Trophoblast cell (in vitro differentiated cells and primary cell): ENCODE results near the gene CKS2.
"Not testable (repeated sequence)": the region's sequence is repeated elsewhere in the genome, so short reads cannot be mapped to it uniquely, and the experiment has no call there.

Source experiments
- DNase-seq, 2 donors: peaks; one replicate each; pipeline ENCODE4 v3.0.0-alpha.2; 2016
- H2AFZ ChIP-seq: 2 replicates; pipeline ENCODE4 v1.6.1; 2013; ENCODE audit warnings: low read length, moderate library complexity, mild to moderate bottlenecking; ENCODE audit not compliant: insufficient read depth, poor library complexity
- H2AK5ac ChIP-seq: 2 replicates; pipeline ENCODE4 v1.6.1; 2013; ENCODE audit warnings: mild to moderate bottlenecking, low read length
- H2BK120ac ChIP-seq: 2 replicates; pipeline ENCODE4 v1.6.1; 2013; ENCODE audit warnings: low read length, mild to moderate bottlenecking, moderate library complexity; ENCODE audit not compliant: insufficient read depth, poor library complexity
- H2BK12ac ChIP-seq: 2 replicates; pipeline ENCODE4 v1.6.1; 2013; ENCODE audit warnings: mild to moderate bottlenecking, low read length, moderate library complexity
- H2BK5ac ChIP-seq: 2 replicates; pipeline ENCODE4 v1.6.1; 2013; ENCODE audit warnings: low read length, low read depth, moderate library complexity, mild to moderate bottlenecking; ENCODE audit not compliant: poor library complexity
- H3K14ac ChIP-seq: 2 replicates; pipeline ENCODE4 v1.6.1; 2013; ENCODE audit warnings: mild to moderate bottlenecking, low read length
- H3K18ac ChIP-seq: 2 replicates; pipeline ENCODE4 v1.6.1; 2013; ENCODE audit warnings: mild to moderate bottlenecking, low read length
- H3K23ac ChIP-seq: 2 replicates; pipeline ENCODE4 v1.6.1; 2013; ENCODE audit warnings: low read length
- H3K27ac ChIP-seq: 2 replicates; pipeline ENCODE4 v1.5.1; 2013; ENCODE audit warnings: low read depth, mild to moderate bottlenecking, inconsistent platforms, low read length, moderate library complexity
- H3K27me3 ChIP-seq: 2 replicates; pipeline ENCODE4 v1.6.1; 2013; ENCODE audit warnings: inconsistent platforms, mild to moderate bottlenecking, low read length, moderate library complexity; ENCODE audit not compliant: insufficient read depth
- H3K36me3 ChIP-seq, 2 experiments: 1 replicate in 1 of 2; 2 replicates in 1 of 2; pipeline ENCODE4 v1.6.1; 2013; ENCODE audit warnings: low read length in 2 of 2, mild to moderate bottlenecking in 2 of 2, moderate library complexity in 1 of 2; ENCODE audit not compliant: insufficient read depth in 2 of 2, control insufficient read depth in 1 of 2
- H3K4ac ChIP-seq: 2 replicates; pipeline ENCODE4 v1.6.1; 2013; ENCODE audit warnings: low read depth, mild to moderate bottlenecking, low read length, moderate library complexity
- H3K4me1 ChIP-seq, 2 experiments: 1 replicate in 1 of 2; 2 replicates in 1 of 2; pipeline ENCODE4 v1.6.1; 2013; ENCODE audit warnings: low read length in 2 of 2, mild to moderate bottlenecking in 2 of 2, moderate library complexity in 1 of 2; ENCODE audit not compliant: insufficient read depth in 2 of 2, control insufficient read depth in 1 of 2
- H3K4me2 ChIP-seq: 2 replicates; pipeline ENCODE4 v1.6.1; 2013; ENCODE audit warnings: inconsistent platforms, mild to moderate bottlenecking, low read length, moderate library complexity
- H3K4me3 ChIP-seq: 2 replicates; pipeline ENCODE4 v1.5.1; 2013; ENCODE audit warnings: mild to moderate bottlenecking, low read depth, low read length, inconsistent platforms
- H3K79me1 ChIP-seq: one replicate; pipeline ENCODE4 v1.6.1; 2013; ENCODE audit warnings: low read length
- H3K79me2 ChIP-seq: 2 replicates; pipeline ENCODE4 v1.6.1; 2013; ENCODE audit warnings: low read length, mild to moderate bottlenecking; ENCODE audit not compliant: control insufficient read depth, insufficient read depth, poor library complexity
- H3K9ac ChIP-seq: 2 replicates; pipeline ENCODE4 v1.6.1; 2013; ENCODE audit warnings: mild to moderate bottlenecking, low read length
- H3K9me3 ChIP-seq: 2 replicates; pipeline ENCODE4 v1.6.1; 2013; ENCODE audit warnings: low read depth, mild to moderate bottlenecking, control low read depth, inconsistent platforms, low read length; ENCODE audit not compliant: insufficient read depth
- H4K12ac ChIP-seq: 2 replicates; pipeline ENCODE4 v1.6.1; 2013; ENCODE audit warnings: low read depth, mild to moderate bottlenecking, low read length, moderate library complexity
- H4K8ac ChIP-seq: 2 replicates; pipeline ENCODE4 v1.6.1; 2013; ENCODE audit warnings: low read depth, mild to moderate bottlenecking, low read length, moderate library complexity
- H4K91ac ChIP-seq: one replicate; pipeline ENCODE4 v1.6.1; 2013; ENCODE audit warnings: low read depth, mild to moderate bottlenecking, low read length, moderate library complexity
- WGBS: extraction: QIAGEN DNeasy Blood & Tissue Kit; methylation state at CpG from one replicate; pipeline ENCODE4 v1.1.7; 2013; ENCODE audit warnings: missing lambda C conversion rate; ENCODE audit not compliant: insufficient read length, insufficient coverage; ENCODE audit errors: extremely low coverage; 5-methylcytosine and 5-hydroxymethylcytosine counted together

The CKS2 gene

GRCh38 chr9:89342948-89343347 is 32.0 kb downstream of the CKS2 start:
- no peak for DNase-seq
- no peak overlapping the region for H4K8ac ChIP-seq
- WGBS = no CpG with 5 or more reads among the region's 1 CpG
- H3K4me1 ChIP-seq = no peaks in the 10 kb centered on the region
- H3K79me1 ChIP-seq = no peaks in the 10 kb centered on the region
- no peak overlapping the region for H4K91ac ChIP-seq
- no peak overlapping the region for H3K4ac ChIP-seq
- H3K79me2 ChIP-seq = no peaks in the 10 kb centered on the region
- no peak overlapping the region for H2BK12ac ChIP-seq
- no peak overlapping the region for H2BK5ac ChIP-seq
- no peak overlapping the region for H3K23ac ChIP-seq
- no peak overlapping the region for H3K14ac ChIP-seq
- H3K18ac ChIP-seq = no peak overlapping the region
- H3K27me3 ChIP-seq = no peaks in the 10 kb centered on the region
- no peak overlapping the region for H3K27ac ChIP-seq
- peaks cover 19 to 38% of the 10 kb centered on the region in 2 experiments for H3K36me3 ChIP-seq
- no peak overlapping the region for H4K12ac ChIP-seq
- H2BK120ac ChIP-seq = no peak overlapping the region
- H3K9me3 ChIP-seq = no peaks in the 10 kb centered on the region
- no peak overlapping the region for H3K9ac ChIP-seq
- H2AK5ac ChIP-seq = no peak overlapping the region
- H2AFZ ChIP-seq = no peak overlapping the region
- H3K4me3 ChIP-seq = no peak overlapping the region
- no peak overlapping the region for H3K4me2 ChIP-seq

- not testable (repeated sequence) for H3K4me3 ChIP-seq, H3K23ac ChIP-seq, H3K18ac ChIP-seq, H2BK12ac ChIP-seq, H3K27ac ChIP-seq, H3K9ac ChIP-seq, H3K4me2 ChIP-seq, H3K79me2 ChIP-seq, H3K9me3 ChIP-seq, H3K79me1 ChIP-seq, H3K14ac ChIP-seq, H4K91ac ChIP-seq, H2AK5ac ChIP-seq, H2AFZ ChIP-seq, H2BK5ac ChIP-seq, H4K12ac ChIP-seq, H3K27me3 ChIP-seq, H4K8ac ChIP-seq, DNase-seq, H3K4me1 ChIP-seq, H2BK120ac ChIP-seq, H3K4ac ChIP-seq
- no CpG with 5 or more reads among the region's 7 CpGs for WGBS
- peaks cover 25 to 45% of the 10 kb centered on the region in 2 experiments for H3K36me3 ChIP-seq
Observed at GRCh38 chr9:89343812-89344211, 32.8 kb downstream of the CKS2 start.

GRCh38 chr9:89345476-89345875 is 34.5 kb downstream of the CKS2 start:
- H3K9me3 ChIP-seq = no peaks in the 10 kb centered on the region
- no peak overlapping the region for H4K91ac ChIP-seq
- H4K12ac ChIP-seq = no peak overlapping the region
- no peak overlapping the region for H2BK5ac ChIP-seq
- no peak overlapping the region for H3K23ac ChIP-seq
- H3K79me2 ChIP-seq = no peaks in the 10 kb centered on the region
- no peak overlapping the region for H2BK12ac ChIP-seq
- no peaks in the 10 kb centered on the region for H3K4me1 ChIP-seq
- no peak overlapping the region for H3K27ac ChIP-seq
- no peak for DNase-seq
- no peak overlapping the region for H2BK120ac ChIP-seq
- H4K8ac ChIP-seq = no peak overlapping the region
- peaks cover 33 to 54% of the 10 kb centered on the region in 2 experiments for H3K36me3 ChIP-seq
- no peak overlapping the region for H3K9ac ChIP-seq
- H3K4ac ChIP-seq = no peak overlapping the region
- H2AFZ ChIP-seq = no peak overlapping the region
- H3K27me3 ChIP-seq = no peaks in the 10 kb centered on the region
- H3K18ac ChIP-seq = no peak overlapping the region
- no peak overlapping the region for H3K14ac ChIP-seq
- no peaks in the 10 kb centered on the region for H3K79me1 ChIP-seq
- no peak overlapping the region for H2AK5ac ChIP-seq
- no peak overlapping the region for H3K4me2 ChIP-seq
- H3K4me3 ChIP-seq = no peak overlapping the region
- WGBS = no CpG with 5 or more reads among the region's 5 CpGs

GRCh38 chr9:89346696-89347095 is 35.7 kb downstream of the CKS2 start:
- Histone ChIP-seq H3K14ac (no peak overlapping the region), H3K79me2 (no peaks in the 10 kb centered on the region), H3K9ac (no peak overlapping the region), H2AFZ (no peak overlapping the region), H3K4me3 (no peak overlapping the region), H2BK5ac (no peak overlapping the region), H4K8ac (no peak overlapping the region), H3K4me1 (no peaks in the 10 kb centered on the region), H2AK5ac (no peak overlapping the region), H3K79me1 (no peaks in the 10 kb centered on the region), H2BK120ac (no peak overlapping the region), H3K23ac (no peak overlapping the region), H4K12ac (no peak overlapping the region), H2BK12ac (no peak overlapping the region), H3K27me3 (no peaks in the 10 kb centered on the region), H3K9me3 (peaks cover 5% of the 10 kb centered on the region), H3K4ac (no peak overlapping the region), H3K4me2 (no peak overlapping the region), H4K91ac (no peak overlapping the region), H3K18ac (no peak overlapping the region), H3K36me3 (peaks cover 43 to 60% of the 10 kb centered on the region in 2 experiments), H3K27ac (no peak overlapping the region)
- no CpG with 5 or more reads among the region's 9 CpGs for WGBS
- DNase-seq = no peak
